ENCODE results near the gene SRRT. TPM values are rescaled to one million over a fixed set of nuclear protein-coding genes. Genes with fewer than 3 reads are reported as not detected.

The SRRT gene
- total and polyA plus RNA-seq, 4 donors = 27.2 to 45.0 (median 30.3) TPM

DNA sequence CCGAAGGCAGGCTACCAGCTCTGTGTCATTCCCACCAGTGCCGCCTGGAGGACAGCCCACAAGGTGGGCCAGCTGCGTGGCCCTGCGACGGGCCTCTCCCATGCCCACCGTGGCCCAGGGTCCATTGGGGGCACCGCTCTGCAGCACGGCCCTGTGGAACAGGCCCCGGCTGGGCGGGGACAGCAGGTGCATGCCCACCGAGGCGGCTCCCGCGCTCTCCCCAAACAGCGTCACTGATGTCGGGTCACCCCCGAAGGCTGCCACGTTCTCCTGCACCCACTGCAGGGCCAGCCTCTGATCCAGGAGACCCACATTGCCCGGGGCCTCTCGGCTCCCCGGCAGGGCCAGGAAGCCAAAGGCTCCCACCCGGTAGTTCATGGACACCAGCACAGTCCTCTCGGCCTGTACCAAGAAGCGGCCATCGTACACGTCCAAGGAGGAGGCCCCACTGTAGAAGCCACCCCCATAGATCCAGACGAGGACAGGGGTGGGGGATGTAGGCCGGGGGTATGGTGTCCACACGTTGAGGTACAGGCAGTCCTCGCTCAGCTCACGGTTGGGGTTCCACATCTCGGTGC, 18.5 kb downstream of the SRRT start:
- H3K9ac ChIP-seq (ENCODE audit: low read depth in 1 of 2, low read length in 2 of 2) = no peak overlapping the region
- no peak overlapping the region for H3K27ac ChIP-seq (ENCODE audit: low read depth in 1 of 2, low read length in 2 of 2)
- DNase-seq (ENCODE audit: low spot score) = no peak
- TF ChIP-seq EGR1 (IDR thresholded peaks at IDR 0.05; ENCODE audit: low read depth in 2 of 2) (no peak), TAF1 (conservative IDR thresholded peaks at IDR 0.05) (no peak), YY1 (IDR thresholded peaks at IDR 0.05) (no peak), NR2F2 (IDR thresholded peaks at IDR 0.05) (no peak), RAD21 (IDR thresholded peaks at IDR 0.05) (no peak), HNF4A (conservative IDR thresholded peaks at IDR 0.05) (no peak), RXRA (IDR thresholded peaks at IDR 0.05) (no peak), HNF4G (IDR thresholded peaks at IDR 0.05) (no peak), FOXA2 (IDR thresholded peaks at IDR 0.05) (no peak), GABPA (IDR thresholded peaks at IDR 0.05 in 1 of 2, conservative IDR thresholded peaks at IDR 0.05 in 1 of 2) (no peak), FOXA1 (IDR thresholded peaks at IDR 0.05) (no peak), JUND (IDR thresholded peaks at IDR 0.05) (no peak), SP1 (IDR thresholded peaks at IDR 0.05) (no peak)
- TF ChIP-seq, protein P1, sequence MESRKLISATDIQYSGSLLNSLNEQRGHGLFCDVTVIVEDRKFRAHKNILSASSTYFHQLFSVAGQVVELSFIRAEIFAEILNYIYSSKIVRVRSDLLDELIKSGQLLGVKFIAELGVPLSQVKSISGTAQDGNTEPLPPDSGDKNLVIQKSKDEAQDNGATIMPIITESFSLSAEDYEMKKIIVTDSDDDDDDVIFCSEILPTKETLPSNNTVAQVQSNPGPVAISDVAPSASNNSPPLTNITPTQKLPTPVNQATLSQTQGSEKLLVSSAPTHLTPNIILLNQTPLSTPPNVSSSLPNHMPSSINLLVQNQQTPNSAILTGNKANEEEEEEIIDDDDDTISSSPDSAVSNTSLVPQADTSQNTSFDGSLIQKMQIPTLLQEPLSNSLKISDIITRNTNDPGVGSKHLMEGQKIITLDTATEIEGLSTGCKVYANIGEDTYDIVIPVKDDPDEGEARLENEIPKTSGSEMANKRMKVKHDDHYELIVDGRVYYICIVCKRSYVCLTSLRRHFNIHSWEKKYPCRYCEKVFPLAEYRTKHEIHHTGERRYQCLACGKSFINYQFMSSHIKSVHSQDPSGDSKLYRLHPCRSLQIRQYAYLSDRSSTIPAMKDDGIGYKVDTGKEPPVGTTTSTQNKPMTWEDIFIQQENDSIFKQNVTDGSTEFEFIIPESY (IDR thresholded peaks at IDR 0.05) = no peak
- TF ChIP-seq, protein P2, sequence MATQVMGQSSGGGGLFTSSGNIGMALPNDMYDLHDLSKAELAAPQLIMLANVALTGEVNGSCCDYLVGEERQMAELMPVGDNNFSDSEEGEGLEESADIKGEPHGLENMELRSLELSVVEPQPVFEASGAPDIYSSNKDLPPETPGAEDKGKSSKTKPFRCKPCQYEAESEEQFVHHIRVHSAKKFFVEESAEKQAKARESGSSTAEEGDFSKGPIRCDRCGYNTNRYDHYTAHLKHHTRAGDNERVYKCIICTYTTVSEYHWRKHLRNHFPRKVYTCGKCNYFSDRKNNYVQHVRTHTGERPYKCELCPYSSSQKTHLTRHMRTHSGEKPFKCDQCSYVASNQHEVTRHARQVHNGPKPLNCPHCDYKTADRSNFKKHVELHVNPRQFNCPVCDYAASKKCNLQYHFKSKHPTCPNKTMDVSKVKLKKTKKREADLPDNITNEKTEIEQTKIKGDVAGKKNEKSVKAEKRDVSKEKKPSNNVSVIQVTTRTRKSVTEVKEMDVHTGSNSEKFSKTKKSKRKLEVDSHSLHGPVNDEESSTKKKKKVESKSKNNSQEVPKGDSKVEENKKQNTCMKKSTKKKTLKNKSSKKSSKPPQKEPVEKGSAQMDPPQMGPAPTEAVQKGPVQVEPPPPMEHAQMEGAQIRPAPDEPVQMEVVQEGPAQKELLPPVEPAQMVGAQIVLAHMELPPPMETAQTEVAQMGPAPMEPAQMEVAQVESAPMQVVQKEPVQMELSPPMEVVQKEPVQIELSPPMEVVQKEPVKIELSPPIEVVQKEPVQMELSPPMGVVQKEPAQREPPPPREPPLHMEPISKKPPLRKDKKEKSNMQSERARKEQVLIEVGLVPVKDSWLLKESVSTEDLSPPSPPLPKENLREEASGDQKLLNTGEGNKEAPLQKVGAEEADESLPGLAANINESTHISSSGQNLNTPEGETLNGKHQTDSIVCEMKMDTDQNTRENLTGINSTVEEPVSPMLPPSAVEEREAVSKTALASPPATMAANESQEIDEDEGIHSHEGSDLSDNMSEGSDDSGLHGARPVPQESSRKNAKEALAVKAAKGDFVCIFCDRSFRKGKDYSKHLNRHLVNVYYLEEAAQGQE (IDR thresholded peaks at IDR 0.05) = no peak
- TF ChIP-seq, protein P3, sequence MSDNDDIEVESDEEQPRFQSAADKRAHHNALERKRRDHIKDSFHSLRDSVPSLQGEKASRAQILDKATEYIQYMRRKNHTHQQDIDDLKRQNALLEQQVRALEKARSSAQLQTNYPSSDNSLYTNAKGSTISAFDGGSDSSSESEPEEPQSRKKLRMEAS (IDR thresholded peaks at IDR 0.05) = no peak
- TF ChIP-seq, protein P4, sequence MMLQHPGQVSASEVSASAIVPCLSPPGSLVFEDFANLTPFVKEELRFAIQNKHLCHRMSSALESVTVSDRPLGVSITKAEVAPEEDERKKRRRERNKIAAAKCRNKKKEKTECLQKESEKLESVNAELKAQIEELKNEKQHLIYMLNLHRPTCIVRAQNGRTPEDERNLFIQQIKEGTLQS (IDR thresholded peaks at IDR 0.05) = no peak
- TF ChIP-seq, protein P5, sequence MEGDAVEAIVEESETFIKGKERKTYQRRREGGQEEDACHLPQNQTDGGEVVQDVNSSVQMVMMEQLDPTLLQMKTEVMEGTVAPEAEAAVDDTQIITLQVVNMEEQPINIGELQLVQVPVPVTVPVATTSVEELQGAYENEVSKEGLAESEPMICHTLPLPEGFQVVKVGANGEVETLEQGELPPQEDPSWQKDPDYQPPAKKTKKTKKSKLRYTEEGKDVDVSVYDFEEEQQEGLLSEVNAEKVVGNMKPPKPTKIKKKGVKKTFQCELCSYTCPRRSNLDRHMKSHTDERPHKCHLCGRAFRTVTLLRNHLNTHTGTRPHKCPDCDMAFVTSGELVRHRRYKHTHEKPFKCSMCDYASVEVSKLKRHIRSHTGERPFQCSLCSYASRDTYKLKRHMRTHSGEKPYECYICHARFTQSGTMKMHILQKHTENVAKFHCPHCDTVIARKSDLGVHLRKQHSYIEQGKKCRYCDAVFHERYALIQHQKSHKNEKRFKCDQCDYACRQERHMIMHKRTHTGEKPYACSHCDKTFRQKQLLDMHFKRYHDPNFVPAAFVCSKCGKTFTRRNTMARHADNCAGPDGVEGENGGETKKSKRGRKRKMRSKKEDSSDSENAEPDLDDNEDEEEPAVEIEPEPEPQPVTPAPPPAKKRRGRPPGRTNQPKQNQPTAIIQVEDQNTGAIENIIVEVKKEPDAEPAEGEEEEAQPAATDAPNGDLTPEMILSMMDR (IDR thresholded peaks at IDR 0.05; ENCODE audit: low read depth, low read length, missing input control) = no peak
- H3K4me1 ChIP-seq (ENCODE audit: control insufficient read depth in 4 of 4, insufficient read depth in 4 of 4, low read length in 3 of 4) = peaks cover 5 to 43% (median 26%) of the 10 kb centered on the region in 4 donors
- H3K36me3 ChIP-seq (ENCODE audit: control insufficient read depth in 4 of 4, insufficient read depth in 3 of 4, low read depth in 1 of 4, low read length in 3 of 4) = peaks cover 0 to 1% (median 0%) of the 10 kb centered on the region in 4 donors
- H3K4me3 ChIP-seq (ENCODE audit: low read depth in 1 of 3, low read length in 3 of 3) = no peak overlapping the region
- no peaks in the 10 kb centered on the region for H3K9me3 ChIP-seq (ENCODE audit: control insufficient read depth in 4 of 4, low read length in 3 of 4)
- H3K27me3 ChIP-seq (ENCODE audit: control insufficient read depth in 4 of 4, insufficient read depth in 4 of 4, low read length in 3 of 4) = peaks cover 0 to 6% (median 0%) of the 10 kb centered on the region in 4 donors
- WGBS = 92% methylated on average over 32 of the region's 32 CpGs

Data from liver (tissue), 9 donors.